Kidney (tissue), 14 donors: ENCODE results near the gene RETSAT. TPM values are rescaled to one million over a fixed set of nuclear protein-coding genes. Genes with fewer than 3 reads are reported as not detected.
A peak's percentile ranks its signal among the peaks of the same experiment; 100 is the strongest.

Experiments used
- DNase-seq, 5 donors: peaks; one replicate each; pipeline ENCODE4 v3.0.0-alpha.2; 2013 to 2020
- FAIRE-seq: peaks from 2 replicates; lab custom pipeline; 2012; peaks lifted over from hg19 to GRCh38; lab: Jason Lieb, UNC
- H3K27ac ChIP-seq, 2 donors: one replicate each; pipeline ENCODE4 v1.7.0; 2013; ENCODE audit warnings: low read depth in 2 of 2, low read length in 2 of 2, inconsistent platforms in 1 of 2
- H3K27me3 ChIP-seq: one replicate; pipeline ENCODE4 v1.7.1; 2013; ENCODE audit warnings: low read length, inconsistent platforms; ENCODE audit not compliant: control insufficient read depth, insufficient read depth
- H3K36me3 ChIP-seq, 3 donors: one replicate each; pipeline versions ENCODE4 v1.7.0 to v1.7.1; 2013; ENCODE audit warnings: low read length in 3 of 3, control low read depth in 1 of 3, inconsistent platforms in 1 of 3; ENCODE audit not compliant: insufficient read depth in 3 of 3, control insufficient read depth in 2 of 3
- H3K4me1 ChIP-seq, 3 donors: one replicate each; pipeline versions ENCODE4 v1.7.0 to v1.7.1; 2013; ENCODE audit warnings: low read length in 3 of 3, inconsistent platforms in 1 of 3, low read depth in 1 of 3; ENCODE audit not compliant: control insufficient read depth in 2 of 3, insufficient read depth in 2 of 3
- H3K4me3 ChIP-seq, 3 donors: one replicate each; pipeline versions ENCODE4 v1.7.0 to v1.8.1; 2013; ENCODE audit warnings: low read length in 3 of 3, control low read depth in 1 of 3, inconsistent platforms in 1 of 3
- H3K9ac ChIP-seq, 3 donors: one replicate each; pipeline versions ENCODE4 v1.7.0 to v1.7.1; 2013; ENCODE audit warnings: low read length in 3 of 3, control low read depth in 1 of 3, inconsistent platforms in 1 of 3
- H3K9me3 ChIP-seq, 3 donors: one replicate each; pipeline versions ENCODE4 v1.7.0 to v1.7.1; 2013; ENCODE audit warnings: low read length in 3 of 3, control low read depth in 1 of 3, inconsistent platforms in 1 of 3; ENCODE audit not compliant: control insufficient read depth in 2 of 3, insufficient read depth in 1 of 3
- CTCF ChIP-seq: IDR thresholded peaks from 3 replicates; pipeline ENCODE4 v1.5.1; 2012; ENCODE audit warnings: mild to moderate bottlenecking, moderate library complexity, borderline replicate concordance; ENCODE audit not compliant: insufficient read depth; ENCODE audit errors: extremely low read depth
- intact Hi-C: fragments of 100-400 bp; cut with DNase I; formaldehyde crosslinking; loops from one replicate; pipeline ENCODE4 v1.11.1; 2022
- polyA plus RNA-seq: library from polyadenylated mRNA; stranded (reverse); fragments of 350-450 nt; fragmentation: Illumina TruSeq; extraction: RNeasy Lipid Tissue Mini Kit (QIAGEN cat#74804); gene quantifications from one replicate; pipeline ENCODE4 v1.2.3, GENCODE V29; 2014; ENCODE audit warnings: low read depth, low replicate concordance; ENCODE audit not compliant: insufficient read depth
- total RNA-seq: library from RNA; stranded (reverse); fragmentation: NEBNext Ultra II Directional; extraction: Animal tissue kit (Norgen Biotek cat#: 25700); gene quantifications from one replicate; pipeline ENCODE4 v1.2.1, GENCODE V29; 2021
- donor health status: control.
- donor health status: control.
- donor health status: control.
- donor health status: control.
- donor health status: control.
- donor health status: DM: yes; HTN: yes; CAD: no.
- donor health status: Normal renal cell carcinoma (clear cell type).

The RETSAT gene
- total and polyA plus RNA-seq, 2 donors from 2014 or later, result 42.9 to 53.9 TPM

GRCh38 chr2:85356186-85356585 lies 1.9 kb upstream of the RETSAT start:
- intact Hi-C loops, result no loop called here
- H3K4me1 ChIP-seq, result peaks cover 0 to 14% (median 3%) of the 10 kb centered on the region in 3 donors
- no peak overlapping the region for H3K27ac ChIP-seq
- H3K4me3 ChIP-seq, result no peak overlapping the region
- H3K9ac ChIP-seq, result no peak overlapping the region
- FAIRE-seq (no peak), DNase-seq (no peak)
- no peak for TF ChIP-seq CTCF
- no peaks in the 10 kb centered on the region for H3K9me3 ChIP-seq
- H3K27me3 ChIP-seq, result no peaks in the 10 kb centered on the region
- H3K36me3 ChIP-seq, result peaks cover 2 to 8% (median 3%) of the 10 kb centered on the region in 3 donors

GRCh38 chr2:85355521-85355920 lies 1.2 kb upstream of the RETSAT start:
- H3K4me1 ChIP-seq, result peaks cover 0 to 14% (median 3%) of the 10 kb centered on the region in 3 donors
- peak overlapping the region in 2 of 3 donors; percentile 31 to 96 for H3K9ac ChIP-seq
- peaks cover 2 to 14% (median 7%) of the 10 kb centered on the region in 3 donors for H3K36me3 ChIP-seq
- no peaks in the 10 kb centered on the region for H3K9me3 ChIP-seq
- intact Hi-C loops, result no loop called here
- TF ChIP-seq CTCF, result no peak
- DNase-seq, result no peak
- no peak for FAIRE-seq
- H3K27me3 ChIP-seq, result no peaks in the 10 kb centered on the region
- H3K4me3 ChIP-seq, result peak overlapping the region; percentile 90 to 99 (median 98)
- H3K27ac ChIP-seq, result no peak overlapping the region

GRCh38 chr2:85355073-85355410 lies 714 bp upstream of the RETSAT start:
- no peak for DNase-seq
- Histone ChIP-seq H3K27ac (peak overlapping the region; percentile 72 to 77), H3K36me3 (peaks cover 2 to 18% (median 7%) of the 10 kb centered on the region in 3 donors), H3K4me1 (peaks cover 0 to 14% (median 3%) of the 10 kb centered on the region in 3 donors), H3K4me3 (peak overlapping the region; percentile 90 to 99 (median 98)), H3K27me3 (no peaks in the 10 kb centered on the region), H3K9ac (peak overlapping the region; percentile 31 to 97 (median 96)), H3K9me3 (no peaks in the 10 kb centered on the region)
- no peak for FAIRE-seq
- intact Hi-C loops, result no loop called here
- TF ChIP-seq CTCF, result no peak

- Histone ChIP-seq H3K4me3 (peak overlapping the region; percentile 71 to 98 (median 93)), H3K27me3 (no peaks in the 10 kb centered on the region), H3K4me1 (peaks cover 0 to 14% (median 3%) of the 10 kb centered on the region in 3 donors), H3K9ac (peak overlapping the region; percentile 62 to 84 (median 69)), H3K36me3 (peaks cover 2 to 27% (median 10%) of the 10 kb centered on the region in 3 donors), H3K27ac (peak overlapping the region; percentile 30 to 72), H3K9me3 (no peaks in the 10 kb centered on the region)
- DNase-seq (peak in 2 of 5 donors; percentile 11 to 72), FAIRE-seq (no peak)
- TF ChIP-seq CTCF, result no peak
- intact Hi-C loops, result no loop called here
These were observed 447 bp downstream of the RETSAT start for GRCh38 chr2:85353876-85354285.
